ENCODE results near the gene CEMIP.

The CEMIP gene

DNA sequence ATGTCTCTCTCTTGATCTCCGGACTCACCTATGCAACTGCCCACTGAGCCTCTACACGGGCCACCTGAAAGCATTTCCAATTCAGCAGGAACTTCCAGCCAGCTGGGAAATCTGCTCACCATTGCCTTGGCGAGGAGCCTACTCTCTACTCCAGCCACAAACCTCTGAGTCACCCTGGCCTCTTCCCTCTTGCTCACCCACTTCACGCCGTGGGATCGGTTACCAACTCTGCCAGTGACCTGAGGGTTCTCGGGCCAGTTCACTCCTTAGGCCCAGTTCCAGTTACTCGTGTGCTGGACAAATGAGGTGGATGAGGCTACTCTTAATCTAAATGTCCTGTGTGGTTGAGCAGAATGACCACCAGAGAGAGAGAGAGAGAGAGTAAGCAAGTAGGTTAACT lies 70.1 kb downstream of the CEMIP start:
- TF ChIP-seq CTCF (conservative IDR thresholded peaks at IDR 0.05; ENCODE audit: low read length) (no peak), EZH2phosphoT487 (IDR thresholded peaks at IDR 0.05; ENCODE audit: borderline replicate concordance) (no peak)
- Histone ChIP-seq H3K9me2 (replicated peaks; ENCODE audit: low read depth, low read length) (no peaks in the 10 kb centered on the region), H3K36me3 (ENCODE audit: insufficient read depth, low read length) (no peaks in the 10 kb centered on the region), H3K4me2 (ENCODE audit: low read depth, low read length, poor library complexity, severe bottlenecking) (no peak overlapping the region), H3K4me3 (ENCODE audit: low read length, poor library complexity, severe bottlenecking) (no peak overlapping the region), H4K20me1 (ENCODE audit: insufficient read depth, low read length, poor library complexity, severe bottlenecking) (no peaks in the 10 kb centered on the region), H3K79me2 (ENCODE audit: insufficient read depth, low read length) (no peaks in the 10 kb centered on the region), H3K4me1 (ENCODE audit: insufficient read depth, low read length, poor library complexity, severe bottlenecking) (no peaks in the 10 kb centered on the region), H3K9me3 (ENCODE audit: insufficient read depth, low read depth, low read length) (no peaks in the 10 kb centered on the region), H3K27me3 (ENCODE audit: insufficient read depth, low read length, poor library complexity, severe bottlenecking) (no peaks in the 10 kb centered on the region), H3K9ac (ENCODE audit: low read depth, low read length, poor library complexity, severe bottlenecking) (no peak overlapping the region), H3F3A (ENCODE audit: low read depth) (no peaks in the 10 kb centered on the region), H2AFZ (ENCODE audit: low read length) (no peak overlapping the region)

DNA sequence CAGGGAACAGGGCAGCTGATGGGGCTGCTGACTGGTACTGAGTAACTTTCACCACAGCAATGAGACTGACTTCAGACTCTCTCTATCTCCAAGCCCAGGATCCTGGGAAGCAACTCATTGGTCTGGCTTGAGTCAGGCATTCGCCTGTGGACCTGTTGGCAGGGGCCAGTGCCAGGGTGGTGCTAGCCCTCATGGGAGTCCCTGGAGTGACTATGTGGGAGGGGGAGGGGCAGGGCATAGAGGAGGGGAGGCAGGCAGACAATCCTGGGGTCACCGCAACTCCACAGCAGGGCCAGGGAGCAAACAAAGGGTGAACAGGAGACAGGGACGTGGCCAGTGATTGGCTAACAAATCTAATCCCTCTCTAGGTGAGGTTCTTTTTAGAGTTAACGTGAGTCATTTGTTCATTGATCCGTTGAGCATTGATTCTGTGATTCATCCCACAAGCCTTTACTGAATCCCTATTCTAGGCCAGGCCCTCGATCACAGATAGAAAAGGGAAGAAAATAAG lies 71.8 kb downstream of the CEMIP start:
- no peaks in the 10 kb centered on the region for H3K36me3 ChIP-seq (ENCODE audit: insufficient read depth, low read length)
- no peaks in the 10 kb centered on the region for H3K9me3 ChIP-seq (ENCODE audit: insufficient read depth, low read depth, low read length)

DNA sequence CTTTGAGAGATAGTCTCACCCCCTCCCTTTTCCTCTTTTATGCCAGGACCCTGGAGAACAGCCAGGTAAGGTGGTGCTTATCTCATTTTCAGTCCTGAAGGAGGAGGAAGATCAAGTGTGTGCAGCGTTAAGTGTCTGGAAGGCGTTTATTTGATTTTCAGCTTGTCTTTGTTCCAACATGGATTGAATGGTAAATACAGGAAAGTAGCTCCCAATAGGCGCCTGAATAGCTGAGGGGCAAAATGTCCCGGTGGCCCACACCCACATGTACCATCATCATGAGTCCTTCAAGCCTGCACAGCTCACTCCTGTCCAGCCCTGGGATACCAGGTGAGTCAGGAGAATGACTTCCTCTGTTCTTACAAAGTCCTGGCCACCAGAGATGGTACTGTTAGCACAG lies 73.5 kb downstream of the CEMIP start:
- H2AFZ ChIP-seq (ENCODE audit: low read length), result no peak overlapping the region
- no peaks in the 10 kb centered on the region for H3K9me2 ChIP-seq (replicated peaks; ENCODE audit: low read depth, low read length)
- H3K9me3 ChIP-seq (ENCODE audit: insufficient read depth, low read depth, low read length), result no peaks in the 10 kb centered on the region
- TF ChIP-seq CTCF (conservative IDR thresholded peaks at IDR 0.05; ENCODE audit: low read length) (no peak), EZH2phosphoT487 (IDR thresholded peaks at IDR 0.05; ENCODE audit: borderline replicate concordance) (no peak)
- H4K20me1 ChIP-seq (ENCODE audit: insufficient read depth, low read length, poor library complexity, severe bottlenecking), result no peaks in the 10 kb centered on the region
- H3F3A ChIP-seq (ENCODE audit: low read depth), result no peaks in the 10 kb centered on the region
- H3K9ac ChIP-seq (ENCODE audit: low read depth, low read length, poor library complexity, severe bottlenecking), result no peak overlapping the region
- no peaks in the 10 kb centered on the region for H3K79me2 ChIP-seq (ENCODE audit: insufficient read depth, low read length)
- no peak overlapping the region for H3K4me3 ChIP-seq (ENCODE audit: low read length, poor library complexity, severe bottlenecking)
- no peaks in the 10 kb centered on the region for H3K27me3 ChIP-seq (ENCODE audit: insufficient read depth, low read length, poor library complexity, severe bottlenecking)
- peaks cover 8% of the 10 kb centered on the region for H3K4me1 ChIP-seq (ENCODE audit: insufficient read depth, low read length, poor library complexity, severe bottlenecking)
- no peaks in the 10 kb centered on the region for H3K36me3 ChIP-seq (ENCODE audit: insufficient read depth, low read length)
- no peak overlapping the region for H3K4me2 ChIP-seq (ENCODE audit: low read depth, low read length, poor library complexity, severe bottlenecking)

More for the DNA sequence above, 71.8 kb downstream of the CEMIP start:
- Histone ChIP-seq H3K79me2 (ENCODE audit: insufficient read depth, low read length) (no peaks in the 10 kb centered on the region), H4K20me1 (ENCODE audit: insufficient read depth, low read length, poor library complexity, severe bottlenecking) (no peaks in the 10 kb centered on the region), H3K27me3 (ENCODE audit: insufficient read depth, low read length, poor library complexity, severe bottlenecking) (no peaks in the 10 kb centered on the region), H3K4me3 (ENCODE audit: low read length, poor library complexity, severe bottlenecking) (no peak overlapping the region), H3K9me2 (replicated peaks; ENCODE audit: low read depth, low read length) (no peaks in the 10 kb centered on the region), H2AFZ (ENCODE audit: low read length) (no peak overlapping the region), H3F3A (ENCODE audit: low read depth) (no peaks in the 10 kb centered on the region), H3K4me2 (ENCODE audit: low read depth, low read length, poor library complexity, severe bottlenecking) (no peak overlapping the region), H3K4me1 (ENCODE audit: insufficient read depth, low read length, poor library complexity, severe bottlenecking) (no peaks in the 10 kb centered on the region), H3K9ac (ENCODE audit: low read depth, low read length, poor library complexity, severe bottlenecking) (no peak overlapping the region)
- no peak for TF ChIP-seq CTCF (conservative IDR thresholded peaks at IDR 0.05; ENCODE audit: low read length)
- no peak for TF ChIP-seq EZH2phosphoT487 (IDR thresholded peaks at IDR 0.05; ENCODE audit: borderline replicate concordance)

All from Loucy (cell line).